ENCODE data around the gene PRKACB. TPM values are rescaled to one million over a fixed set of nuclear protein-coding genes. Genes with fewer than 3 reads are reported as not detected.

The PRKACB gene
- total RNA-seq, 1 experiment from 2014 or later: 135 TPM

DNA sequence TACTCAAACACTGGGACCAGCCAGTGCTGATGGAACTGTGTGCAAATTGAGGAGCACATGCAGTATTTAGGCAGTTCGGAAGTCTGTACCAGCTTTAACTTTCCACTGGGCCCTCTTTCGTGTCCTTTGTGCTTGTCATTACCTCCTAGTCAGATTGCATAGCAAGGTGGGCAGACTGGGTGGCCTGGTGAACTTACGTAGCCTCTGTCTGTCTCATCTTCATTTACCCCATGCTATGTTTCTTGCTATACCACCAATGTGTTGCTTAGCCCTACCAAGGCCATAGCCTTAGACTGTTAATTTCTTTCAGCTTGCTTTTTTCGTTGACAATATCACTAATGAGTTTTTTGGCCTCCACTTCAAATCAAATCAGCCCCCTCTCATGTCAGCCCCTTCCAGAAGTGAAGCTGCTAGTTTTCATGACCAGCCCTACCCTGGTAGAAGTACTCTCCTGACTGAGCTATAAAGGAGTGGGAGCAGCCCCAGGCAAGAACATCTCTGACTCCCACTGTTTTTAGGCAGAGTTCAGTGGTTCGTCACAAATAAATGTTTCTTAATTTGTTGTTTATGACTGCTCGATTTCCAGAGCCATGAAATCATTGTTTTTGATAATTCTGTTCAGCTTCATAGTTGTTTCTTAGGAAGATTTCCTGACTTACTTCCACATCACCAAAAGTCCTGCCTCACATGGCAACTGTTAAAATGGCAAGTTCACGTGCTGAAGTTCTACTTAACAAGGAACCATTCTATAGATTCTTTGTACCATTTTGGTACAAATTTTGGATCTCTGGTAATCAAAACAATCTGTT, 19.3 kb downstream of the PRKACB start:
- no peak for DNase-seq (ENCODE audit: low read depth, low spot score)
- Histone ChIP-seq H3K27me3 (ENCODE audit: insufficient read depth, low read length) (no peaks in the 10 kb centered on the region), H4K20me1 (ENCODE audit: insufficient read depth) (no peaks in the 10 kb centered on the region), H3K9me3 (ENCODE audit: control insufficient read depth in 1 of 2, insufficient read depth in 1 of 2, low read depth in 1 of 2, low read length in 2 of 2) (no peaks in the 10 kb centered on the region), H3K4me2 (ENCODE audit: low read length) (peak overlapping the region; percentile 8), H3K9ac (ENCODE audit: low read length) (peak overlapping the region; percentile 50), H3K9me2 (ENCODE audit: insufficient read depth) (no peaks in the 10 kb centered on the region), H3K4me3 (replicated peaks in 1 of 2; ENCODE audit: low read depth in 1 of 2, low read length in 2 of 2) (no peak overlapping the region), H2AFZ (ENCODE audit: low read depth, low read length, poor library complexity, severe bottlenecking) (no peak overlapping the region), H3K36me3 (ENCODE audit: control insufficient read depth in 1 of 2, insufficient read depth in 2 of 2, low read length in 2 of 2) (peaks cover 0 to 7% of the 10 kb centered on the region in 2 experiments; a peak in 1 of 4 replicates), H3K27ac (ENCODE audit: low read depth, low read length) (peak overlapping the region; percentile 99), H3K4me1 (ENCODE audit: control insufficient read depth in 1 of 2, insufficient read depth in 2 of 2, low read length in 2 of 2) (peaks cover 82 to 96% of the 10 kb centered on the region in 2 experiments), H3K79me2 (ENCODE audit: insufficient read depth, low read length) (peaks cover 99% of the 10 kb centered on the region)
- RAD21 ChIA-PET (ENCODE audit: low non-redundant PET in 1 of 2, low total read pairs in 2 of 2, uncharacterized antibody in 2 of 2, unreplicated experiment in 2 of 2): no interaction called here
- ATAC-seq: peak; percentile 40
- POLR2A ChIA-PET: interaction anchor here (1.2 to 4.4 kb wide), 4 partner anchors 11 to 19 kb away, joined by 3 to 19 read pairs (median 8); partner anchors contain the start of gene PRKACB
- CTCF ChIA-PET: no interaction called here
- no TSS peak for BruUV-seq (replicated peaks)
- TF ChIP-seq ZNF274 (IDR thresholded peaks at IDR 0.05; ENCODE audit: low read depth, low read length) (no peak), MAX (IDR thresholded peaks at IDR 0.05) (0 out of 2 replicates have a peak, but pooled peaks have one; percentile 18)
- intact Hi-C loops (cut with micrococcal nuclease): no loop called here

DNA sequence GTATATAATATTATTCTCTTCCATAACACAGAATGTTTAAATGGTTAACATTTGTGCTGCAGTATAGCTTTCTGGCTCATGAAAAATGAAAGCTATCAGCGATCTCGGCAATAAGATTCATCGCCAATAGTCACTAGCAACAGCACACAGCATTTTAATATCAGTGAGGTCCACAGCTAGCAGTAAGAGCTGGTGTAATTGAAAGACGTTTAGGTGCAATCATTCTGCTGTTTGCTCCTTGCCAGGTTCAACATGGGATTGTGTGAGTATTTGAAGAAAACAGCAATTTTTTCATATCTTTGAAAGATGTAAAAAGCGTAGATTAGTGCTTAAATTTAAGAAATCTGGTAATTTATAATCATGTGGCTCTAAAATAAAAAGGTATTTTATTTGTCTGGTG, 20.1 kb downstream of the PRKACB start:
- H2AFZ ChIP-seq (ENCODE audit: low read depth, low read length, poor library complexity, severe bottlenecking): no peak overlapping the region
- H4K20me1 ChIP-seq (ENCODE audit: insufficient read depth): no peaks in the 10 kb centered on the region
- peaks cover 86 to 98% of the 10 kb centered on the region in 2 experiments for H3K4me1 ChIP-seq (ENCODE audit: control insufficient read depth in 1 of 2, insufficient read depth in 2 of 2, low read length in 2 of 2)
- no peaks in the 10 kb centered on the region for H3K9me2 ChIP-seq (ENCODE audit: insufficient read depth)
- H3K4me2 ChIP-seq (ENCODE audit: low read length): peak overlapping the region; percentile 8; the same call in 1 of the 2 replicates
- H3K9ac ChIP-seq (ENCODE audit: low read length): peak overlapping the region; percentile 32
- no peaks in the 10 kb centered on the region for H3K9me3 ChIP-seq (ENCODE audit: control insufficient read depth in 1 of 2, insufficient read depth in 1 of 2, low read depth in 1 of 2, low read length in 2 of 2)
- peaks cover 99% of the 10 kb centered on the region for H3K79me2 ChIP-seq (ENCODE audit: insufficient read depth, low read length)
- H3K4me3 ChIP-seq (replicated peaks in 1 of 2; ENCODE audit: low read depth in 1 of 2, low read length in 2 of 2): no peak overlapping the region
- H3K36me3 ChIP-seq (ENCODE audit: control insufficient read depth in 1 of 2, insufficient read depth in 2 of 2, low read length in 2 of 2): peaks cover 0 to 7% of the 10 kb centered on the region in 2 experiments; a peak in 1 of 4 replicates
- H3K27ac ChIP-seq (ENCODE audit: low read depth, low read length): peak overlapping the region; percentile 99
- no peak for DNase-seq (ENCODE audit: low read depth, low spot score)
- ChIA-PET RAD21 (ENCODE audit: low non-redundant PET in 1 of 2, low total read pairs in 2 of 2, uncharacterized antibody in 2 of 2, unreplicated experiment in 2 of 2) (no interaction called here), CTCF (no interaction called here), POLR2A (interaction anchor here (0.6 to 1.8 kb wide), 7 partner anchors 8 to 89 kb away, joined by 3 to 7 read pairs (median 3); partner anchors contain the start of gene PRKACB)
- no peaks in the 10 kb centered on the region for H3K27me3 ChIP-seq (ENCODE audit: insufficient read depth, low read length)
- no peak for ATAC-seq
- BruUV-seq (replicated peaks): no TSS peak
- intact Hi-C loops (cut with micrococcal nuclease): no loop called here
- no peak for TF ChIP-seq ATF3 (IDR thresholded peaks at IDR 0.05)
- no peak for TF ChIP-seq JUND (IDR thresholded peaks at IDR 0.05)
- no peak for TF ChIP-seq SP1 (IDR thresholded peaks at IDR 0.05; ENCODE audit: low read depth)
- no peak for TF ChIP-seq FOSL1 (IDR thresholded peaks at IDR 0.05; ENCODE audit: low read depth)
- no peak for TF ChIP-seq REST (IDR thresholded peaks at IDR 0.05; ENCODE audit: low read depth)
- TF ChIP-seq SIN3A (IDR thresholded peaks at IDR 0.05; ENCODE audit: low read depth): no peak
- TF ChIP-seq POLR2AphosphoS5 (IDR thresholded peaks at IDR 0.05; ENCODE audit: low read depth, low read length): no peak
- no peak for TF ChIP-seq YY1 (IDR thresholded peaks at IDR 0.05; ENCODE audit: extremely low read depth, insufficient replicate concordance, low read depth, low read length)
- no peak for TF ChIP-seq ZBTB33 (IDR thresholded peaks at IDR 0.05; ENCODE audit: extremely low read depth, insufficient replicate concordance, low read length)
- no peak for TF ChIP-seq ZFX (IDR thresholded peaks at IDR 0.05)
- no peak for TF ChIP-seq ELF1 (IDR thresholded peaks at IDR 0.05; ENCODE audit: borderline replicate concordance, low read depth)
- TF ChIP-seq CEBPB (IDR thresholded peaks at IDR 0.05; ENCODE audit: low read depth): no peak

All from HCT116 (cell line).